HG03095 (cell line): ENCODE measurements around the gene COLGALT1.
"Not testable (repeated sequence)": the region's sequence is repeated elsewhere in the genome, so short reads cannot be mapped to it uniquely, and the experiment has no call there.

Experiments
- ATAC-seq: cut with Tn5 transposase; IDR thresholded peaks from one replicate; pipeline ENCODE4 v1.9.1; 2021; ENCODE audit warnings: moderate library complexity; ENCODE audit not compliant: unreplicated experiment

Gene COLGALT1

DNA sequence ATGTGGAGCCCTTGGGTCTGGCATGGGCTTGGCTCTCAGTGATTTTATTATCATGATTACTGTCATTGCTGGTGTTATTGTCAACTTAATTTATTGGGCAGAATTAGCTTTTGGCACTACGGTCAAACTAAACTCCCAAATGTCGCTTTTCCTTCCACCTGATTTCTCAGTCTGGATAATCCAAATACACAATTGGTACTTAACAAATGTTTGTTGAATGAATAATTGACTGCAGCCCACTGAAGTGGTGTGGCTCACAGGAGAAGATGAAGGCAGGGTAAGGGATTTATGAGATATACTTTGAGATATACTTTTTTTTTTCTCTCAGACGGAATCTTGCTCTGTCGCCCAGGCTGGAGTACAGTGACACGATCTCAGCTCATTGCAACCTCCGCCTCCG, 1.5 kb downstream of the COLGALT1 start:
- no peak for ATAC-seq

DNA sequence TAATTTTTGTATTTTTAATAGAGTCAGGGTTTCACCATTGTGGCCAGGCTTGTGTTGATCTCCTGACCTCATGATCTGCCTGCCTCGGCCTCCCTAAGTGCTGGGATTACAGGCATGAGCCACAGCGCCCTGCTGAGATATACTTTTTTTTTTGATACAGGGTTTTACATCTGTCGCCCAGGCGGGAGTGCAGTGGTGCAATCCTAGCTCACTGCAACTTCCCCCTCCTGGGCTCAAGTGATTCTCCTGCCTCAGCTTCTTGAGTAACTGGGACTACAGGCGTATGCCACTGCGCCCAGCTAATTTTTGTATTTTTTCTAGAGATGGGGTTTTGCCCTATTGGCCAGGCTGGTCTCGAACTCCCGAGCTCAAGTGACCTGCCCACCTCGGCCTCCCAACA, 2.0 kb downstream of the COLGALT1 start:
- no peak for ATAC-seq

DNA sequence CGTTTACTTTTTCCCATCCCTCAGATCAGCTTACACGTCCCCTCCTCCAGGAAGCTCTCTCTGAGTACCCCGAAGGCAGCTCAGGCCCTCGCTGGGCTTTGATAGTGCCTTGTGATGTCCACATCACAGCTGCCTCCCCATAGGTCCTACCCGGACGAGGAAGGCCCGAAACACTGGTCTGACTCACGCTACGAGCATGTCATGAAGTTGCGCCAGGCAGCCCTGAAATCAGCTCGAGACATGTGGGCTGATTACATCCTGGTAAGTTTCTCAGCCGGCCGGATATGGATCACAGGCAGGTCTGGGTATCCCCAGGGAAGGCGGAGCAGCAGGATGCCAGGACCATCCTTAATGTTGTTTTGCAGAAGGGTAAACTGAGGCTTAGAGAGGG, 4.8 kb downstream of the COLGALT1 start:
- no peak for ATAC-seq

DNA sequence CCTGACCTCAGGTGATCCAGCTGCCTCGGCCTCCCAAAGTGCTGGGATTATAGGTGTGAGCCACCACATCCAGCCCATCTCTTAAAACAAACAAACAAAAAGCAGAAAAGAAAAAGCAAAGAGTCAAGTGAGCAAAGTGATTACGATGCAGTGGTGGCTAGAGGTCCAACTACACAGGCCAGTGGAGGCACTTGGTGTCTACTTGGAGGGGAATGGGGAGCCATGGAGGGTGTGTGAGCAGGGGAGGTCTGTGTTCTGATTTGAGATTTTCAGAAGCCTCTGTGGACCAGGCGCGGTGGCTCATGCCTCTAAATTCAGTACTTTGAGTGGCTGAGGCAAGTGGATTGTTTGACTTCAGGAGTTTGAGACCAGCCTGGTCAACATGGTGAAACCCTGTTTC, 6.6 kb downstream of the COLGALT1 start:
- ATAC-seq, result no peak

DNA sequence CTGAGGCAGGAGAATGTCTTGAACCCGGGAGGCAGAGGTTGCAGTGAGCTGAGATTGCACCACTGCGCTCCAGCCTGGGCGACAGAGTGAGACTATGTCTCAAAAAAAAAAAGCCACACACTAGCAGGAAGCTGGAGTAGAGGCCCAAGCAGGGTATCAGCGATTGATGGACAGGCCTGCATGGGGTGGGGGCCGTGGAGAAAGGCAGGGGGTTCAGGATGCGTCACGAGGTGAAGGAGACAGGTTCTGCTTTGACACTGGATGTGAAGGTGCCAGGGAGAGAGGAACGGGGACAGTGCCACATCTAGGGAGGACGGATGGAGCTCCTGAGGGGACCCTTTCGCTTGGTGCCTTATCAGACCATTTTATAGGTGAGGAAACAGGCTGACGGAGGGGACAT, 7.1 kb downstream of the COLGALT1 start:
- no peak for ATAC-seq

DNA sequence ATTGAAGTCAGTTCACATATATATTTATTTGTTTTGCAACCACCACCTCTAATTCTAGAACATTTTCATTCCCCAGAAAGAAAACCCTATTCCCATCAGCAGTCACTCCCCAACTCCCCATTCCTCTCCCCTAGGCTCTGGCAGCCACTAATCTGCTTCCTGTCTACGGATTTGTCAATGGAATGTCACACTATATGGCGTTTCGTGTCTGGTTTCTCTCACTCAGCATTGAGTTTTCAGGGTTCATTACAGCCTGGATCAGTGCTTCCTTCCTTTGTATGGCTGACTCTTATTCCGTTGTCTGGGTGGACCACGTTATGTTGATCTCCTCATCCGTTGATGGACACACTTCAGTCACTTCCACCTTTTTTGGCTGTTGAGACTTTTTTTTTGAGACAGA, 9.3 kb downstream of the COLGALT1 start:
- no peak for ATAC-seq

DNA sequence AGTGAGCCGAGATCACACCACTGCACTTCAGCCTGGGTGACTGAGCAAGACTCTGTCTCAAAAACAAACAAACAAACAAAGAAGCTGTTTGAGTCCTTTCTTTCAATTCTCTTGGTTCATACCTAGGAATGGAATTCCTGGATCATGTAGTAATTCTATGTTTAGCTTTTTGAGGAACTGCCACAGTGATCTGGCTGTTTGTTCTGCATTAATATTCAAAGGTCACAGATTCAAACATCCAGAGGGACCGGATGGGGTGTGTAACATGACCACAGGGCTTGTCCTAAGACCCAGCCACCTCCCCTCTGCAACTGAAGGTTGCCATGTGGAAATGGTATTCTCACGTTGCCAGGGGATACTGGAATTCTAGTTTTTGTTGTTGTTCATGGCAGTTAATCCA, 10.2 kb downstream of the COLGALT1 start:
- no peak for ATAC-seq

DNA sequence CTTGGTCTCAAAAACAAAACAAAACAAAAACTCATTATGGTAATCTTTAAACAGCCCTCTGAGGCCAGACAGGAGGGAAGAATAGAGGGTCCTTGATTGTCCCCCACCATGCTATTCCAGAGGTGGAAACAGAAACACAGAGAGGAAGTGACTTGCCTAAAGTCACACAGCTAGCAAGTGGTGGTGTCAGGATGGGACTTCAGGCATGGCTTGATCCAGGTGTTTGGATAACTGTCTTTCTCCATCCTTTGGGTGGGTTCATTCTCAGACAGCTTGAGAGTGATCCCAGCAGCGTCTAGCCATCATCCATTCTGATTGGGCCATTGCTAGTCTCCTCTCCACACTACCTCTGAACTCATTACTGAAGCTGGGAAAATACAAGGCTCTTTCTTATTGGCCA, 12.5 kb downstream of the COLGALT1 start:
- ATAC-seq, result no peak

DNA sequence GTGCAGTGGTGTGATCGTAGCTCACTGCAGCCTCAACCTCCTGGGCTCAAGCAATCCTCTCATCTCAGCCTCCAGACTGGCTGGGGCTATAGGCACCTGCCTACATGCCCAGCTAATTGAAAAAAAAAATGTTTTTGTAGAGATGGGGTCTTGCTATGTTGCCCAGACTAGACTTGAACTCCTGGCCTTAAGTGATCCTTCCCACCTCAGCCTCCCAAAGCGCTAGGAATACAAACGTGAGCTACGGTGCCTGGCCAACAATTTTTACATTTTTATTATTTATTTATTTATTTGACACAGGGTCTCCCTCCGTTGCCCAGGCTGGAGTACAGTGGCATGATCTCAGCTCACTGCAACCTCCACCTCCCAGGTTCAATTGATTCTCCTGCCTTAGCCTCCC, 14.8 kb downstream of the COLGALT1 start:
- ATAC-seq, result not testable (repeated sequence)

DNA sequence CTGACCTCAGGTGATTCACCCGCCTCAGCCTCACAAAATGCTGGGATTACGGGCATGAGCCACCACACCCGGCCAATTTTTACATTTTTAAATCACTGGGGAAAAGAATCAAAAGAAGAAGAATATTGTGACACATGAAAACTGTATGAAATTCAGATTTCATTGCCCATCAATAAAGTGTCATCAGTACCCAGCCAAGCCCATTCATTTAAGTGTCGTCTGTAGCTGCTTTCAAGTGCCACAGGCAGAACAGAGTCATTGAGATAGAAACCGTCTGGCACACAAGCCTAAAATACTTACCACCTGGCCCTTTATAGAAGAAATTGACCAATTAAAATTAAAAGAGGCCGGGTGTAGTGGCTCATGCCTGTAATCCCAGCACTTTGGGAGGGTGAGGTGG, 15.3 kb downstream of the COLGALT1 start:
- no peak for ATAC-seq

DNA sequence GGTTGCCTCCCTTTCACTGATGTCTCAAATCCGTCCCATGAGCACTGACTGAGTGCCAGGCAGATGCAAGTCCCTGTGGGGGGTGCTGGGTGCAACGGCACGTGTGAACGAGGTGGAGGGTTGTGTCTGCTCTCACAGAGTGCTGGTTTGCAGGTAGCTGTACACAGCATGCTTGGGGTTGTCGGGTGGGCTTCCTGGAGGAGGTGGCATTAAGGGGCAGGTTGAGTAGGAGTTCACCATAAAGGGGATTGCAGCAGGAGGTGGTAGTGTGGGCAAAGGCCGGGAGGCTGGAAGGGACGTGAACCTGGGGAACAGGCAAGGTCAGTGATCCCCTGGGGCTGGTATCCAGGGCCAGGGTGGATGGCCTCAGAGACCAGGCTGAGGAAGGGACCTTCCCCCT, 17.2 kb downstream of the COLGALT1 start:
- no peak for ATAC-seq

DNA sequence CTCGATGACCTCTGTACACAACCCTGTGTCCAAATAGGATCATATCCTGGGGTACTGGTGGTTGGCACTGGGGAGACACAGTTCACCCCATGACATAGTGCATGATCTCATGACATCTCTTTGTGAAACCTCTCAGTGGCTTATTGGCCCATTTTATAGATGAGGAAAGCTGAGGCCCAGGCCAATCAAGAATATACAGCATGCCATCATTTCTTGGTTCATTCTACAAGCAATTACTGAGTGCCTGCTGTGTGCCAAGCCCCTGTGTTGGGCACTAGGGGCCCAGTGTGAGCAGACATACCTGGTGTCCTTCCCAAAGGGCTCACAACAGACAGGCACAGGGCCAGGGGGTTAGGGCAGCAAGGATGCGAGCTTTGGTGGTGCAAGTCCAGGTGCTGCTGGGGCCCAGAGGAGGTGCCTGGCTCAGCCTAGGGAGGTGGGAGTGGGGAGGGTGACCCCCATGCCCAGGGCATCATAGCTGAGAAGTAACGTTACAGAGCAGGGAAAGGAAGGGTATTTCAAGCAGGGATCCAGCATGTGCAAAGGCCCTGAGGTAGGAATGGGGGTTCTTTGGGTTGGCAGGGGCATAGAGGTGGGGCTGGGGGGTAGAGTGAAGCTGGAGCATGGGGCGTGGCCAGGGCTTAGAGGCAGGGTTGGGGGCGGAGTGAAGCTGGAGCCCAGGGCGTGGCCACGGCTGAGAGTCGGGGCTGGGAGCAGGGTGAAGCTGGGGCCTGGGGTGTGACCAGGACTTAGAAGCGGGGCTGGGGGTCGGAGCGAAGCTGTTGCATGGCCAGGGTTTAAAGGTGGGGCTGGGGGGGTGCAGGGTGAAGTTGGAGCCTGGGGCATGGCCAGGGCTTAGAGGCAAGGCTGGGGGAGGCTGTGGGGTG, 20.7 kb downstream of the COLGALT1 start:
- no peak for ATAC-seq

DNA sequence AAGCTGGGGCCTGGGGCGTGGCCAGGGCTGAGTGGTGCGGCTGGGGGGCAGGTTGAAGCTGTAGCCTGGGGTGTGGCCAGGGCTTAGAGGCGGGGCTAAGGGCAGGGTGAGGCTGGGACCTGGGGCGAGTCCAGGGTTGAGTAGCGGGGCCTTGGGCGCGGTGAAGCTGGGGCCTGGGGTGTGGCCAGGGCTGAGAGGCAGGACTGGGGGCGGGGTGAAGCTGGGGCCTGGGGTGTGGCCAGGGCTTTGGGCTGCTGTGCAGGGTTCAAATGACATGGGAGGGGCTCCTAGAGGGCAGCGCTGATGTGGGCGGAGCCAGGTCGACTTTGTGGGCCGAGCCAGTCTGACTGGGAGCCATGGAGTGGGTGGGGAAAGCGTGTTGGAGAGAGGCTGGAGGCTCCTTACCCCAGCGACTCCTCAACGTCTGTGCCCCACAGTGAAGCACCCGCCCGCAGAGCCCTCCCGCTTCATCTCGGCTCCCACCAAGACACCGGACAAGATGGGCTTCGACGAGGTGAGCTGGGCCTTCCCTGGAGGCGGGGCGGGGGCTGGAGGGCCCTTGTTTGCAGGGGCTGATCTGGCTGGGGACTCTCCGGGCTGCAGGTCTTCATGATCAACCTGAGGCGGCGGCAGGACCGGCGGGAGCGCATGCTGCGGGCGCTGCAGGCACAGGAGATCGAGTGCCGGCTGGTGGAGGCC, 21.5 kb downstream of the COLGALT1 start:
- ATAC-seq, result no peak

DNA sequence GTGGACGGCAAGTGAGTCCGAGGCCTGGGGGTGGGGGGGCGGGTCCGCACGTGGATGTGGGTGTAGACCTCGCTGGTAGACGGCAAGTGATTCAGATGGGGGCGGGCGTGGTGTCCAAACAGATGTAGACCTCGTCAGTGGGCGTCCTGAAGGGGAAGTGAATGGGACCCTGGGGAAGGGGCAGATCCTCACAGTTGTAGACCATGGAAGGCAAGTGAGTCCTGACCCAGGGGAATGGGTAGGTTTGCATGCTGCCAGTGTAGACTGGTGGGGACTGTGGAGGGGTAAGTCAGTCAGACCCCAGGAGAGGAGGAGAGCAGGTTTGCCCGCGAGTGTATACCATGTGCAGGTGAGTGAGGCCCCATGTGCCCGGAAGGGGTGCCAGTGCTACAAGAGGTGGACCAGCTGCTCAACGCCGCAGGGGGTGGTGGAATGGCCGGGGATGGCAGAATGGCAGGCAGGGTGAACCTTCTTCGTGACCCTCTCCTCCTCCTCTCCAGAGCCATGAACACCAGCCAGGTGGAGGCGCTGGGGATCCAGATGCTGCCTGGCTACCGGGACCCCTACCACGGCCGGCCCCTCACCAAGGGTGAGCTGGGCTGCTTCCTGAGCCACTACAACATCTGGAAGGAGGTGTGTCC, 22.1 kb downstream of the COLGALT1 start:
- no peak for ATAC-seq

DNA sequence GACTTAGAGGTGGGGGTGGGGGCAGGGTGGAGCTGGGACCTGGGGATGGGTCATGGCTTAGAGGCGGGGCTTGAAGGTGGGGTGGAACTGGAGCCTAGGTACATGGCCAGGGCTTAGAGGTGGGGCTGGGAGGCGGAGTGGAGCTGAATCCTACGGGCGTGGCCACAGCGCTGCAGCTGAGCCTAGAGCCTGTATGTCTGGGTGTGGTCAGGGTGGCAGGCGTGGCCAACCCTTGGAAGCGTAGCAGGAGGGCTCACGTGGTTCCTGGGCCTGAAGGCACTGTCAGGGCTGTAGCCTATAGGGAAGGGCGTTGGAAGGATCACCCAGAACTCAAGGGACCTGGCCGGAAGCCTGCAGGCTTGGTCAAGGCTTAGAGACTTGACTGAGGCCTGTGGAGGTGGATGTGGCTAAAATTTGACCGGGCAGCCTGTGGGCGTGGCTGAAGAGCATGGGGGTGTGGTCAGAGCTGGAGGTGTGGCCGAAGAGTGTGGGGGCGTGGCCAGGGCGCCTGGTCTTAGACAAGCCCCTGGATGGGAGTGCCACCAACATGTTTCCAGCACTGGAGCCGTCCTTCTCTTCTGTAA, 24.3 kb downstream of the COLGALT1 start:
- no peak for ATAC-seq

DNA sequence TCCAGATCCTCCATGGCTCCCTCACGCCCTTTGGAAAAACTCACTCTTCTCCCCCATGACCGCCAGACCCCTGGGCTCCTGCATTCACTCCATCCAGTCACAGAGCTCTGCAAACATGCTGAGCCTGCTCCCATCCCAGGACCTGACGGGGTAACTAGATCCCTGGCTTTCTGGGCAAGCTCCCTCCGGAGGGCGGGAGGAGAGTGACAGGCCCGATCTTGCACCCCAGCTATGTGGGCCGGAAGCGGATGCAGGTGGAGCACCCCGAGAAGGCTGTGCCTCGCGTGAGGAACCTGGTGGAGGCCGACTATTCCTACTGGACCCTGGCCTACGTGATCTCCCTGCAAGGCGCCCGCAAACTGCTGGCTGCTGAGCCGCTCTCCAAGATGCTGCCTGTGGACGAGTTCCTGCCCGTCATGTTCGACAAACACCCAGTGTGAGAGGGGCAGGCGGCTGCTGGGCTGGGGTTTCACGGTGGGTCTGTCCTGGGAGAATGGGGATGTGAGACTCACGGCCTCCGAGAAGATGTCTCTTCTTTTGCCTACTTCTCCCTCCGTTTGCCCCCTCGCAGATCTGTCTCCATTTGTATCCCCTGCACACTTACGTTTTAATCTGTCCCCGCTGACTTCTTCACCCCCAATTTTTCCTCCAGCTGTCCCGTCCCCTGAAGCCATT, 25.2 kb downstream of the COLGALT1 start:
- no peak for ATAC-seq

DNA sequence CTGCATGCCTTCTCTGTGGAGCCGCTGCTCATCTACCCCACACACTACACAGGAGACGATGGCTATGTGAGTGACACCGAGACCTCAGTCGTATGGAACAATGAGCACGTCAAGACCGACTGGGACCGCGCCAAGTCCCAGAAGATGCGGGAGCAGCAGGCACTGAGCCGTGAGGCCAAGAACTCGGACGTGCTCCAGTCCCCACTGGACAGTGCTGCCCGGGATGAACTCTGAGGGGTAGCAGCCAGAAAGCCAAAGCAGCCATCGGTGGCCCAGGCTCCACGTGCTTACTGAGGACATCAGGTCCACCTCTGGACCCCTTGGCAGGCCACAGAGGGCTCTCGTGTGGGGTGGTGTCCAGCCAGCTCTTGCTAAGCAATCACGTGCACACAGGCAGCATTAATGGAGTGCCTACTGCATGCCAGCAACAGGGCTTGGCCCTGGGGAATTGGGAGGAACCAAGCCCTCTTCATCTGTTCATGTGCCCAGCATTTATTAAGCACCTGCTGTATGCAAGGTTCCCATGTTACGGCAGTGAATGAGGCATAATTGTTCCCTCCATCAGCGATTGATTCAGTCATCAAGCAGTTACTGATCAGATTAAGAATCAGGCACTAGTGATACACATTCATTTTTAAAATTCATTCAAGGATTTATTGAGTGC, 25.9 kb downstream of the COLGALT1 start:
- ATAC-seq, result no peak

DNA sequence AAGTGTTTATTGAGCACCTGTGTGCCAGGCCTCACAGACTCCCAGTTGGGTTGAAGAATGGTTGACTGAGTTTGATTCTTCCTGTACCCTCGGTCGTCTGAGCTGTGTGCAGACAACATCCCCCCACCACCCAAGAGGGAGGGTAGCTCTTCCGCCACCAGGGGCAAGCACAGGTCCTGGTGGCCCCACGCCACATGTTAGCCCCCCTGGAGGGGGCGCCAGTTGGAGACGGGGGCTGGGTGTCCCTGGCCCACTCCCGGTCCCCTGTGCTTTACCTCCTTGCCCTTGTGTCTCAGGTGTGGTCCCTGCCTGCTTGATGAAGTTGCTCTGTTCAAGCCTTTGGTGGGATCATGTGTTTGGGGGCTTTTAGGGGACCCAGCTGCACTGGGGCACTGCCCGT, 27.2 kb downstream of the COLGALT1 start:
- ATAC-seq, result no peak

DNA sequence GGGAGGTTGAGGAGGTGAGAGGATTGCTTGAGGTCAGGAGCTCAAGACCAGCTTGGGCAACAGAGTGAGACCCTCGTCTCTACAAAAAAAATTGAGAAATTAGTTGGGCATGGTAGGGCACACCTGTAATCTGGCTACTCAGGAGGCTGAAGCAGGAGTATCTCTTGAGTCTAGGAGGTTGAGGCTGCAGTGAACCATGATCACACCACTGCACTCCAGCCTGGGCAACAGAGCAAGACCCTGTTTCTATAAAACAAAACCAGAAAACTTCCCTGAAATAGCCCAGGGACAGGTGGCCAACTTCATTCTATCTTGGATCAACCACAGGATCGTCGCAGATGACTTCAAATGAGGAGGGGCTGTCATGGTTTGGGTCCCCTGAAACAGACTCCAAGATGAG, 28.7 kb downstream of the COLGALT1 start:
- ATAC-seq, result no peak

DNA sequence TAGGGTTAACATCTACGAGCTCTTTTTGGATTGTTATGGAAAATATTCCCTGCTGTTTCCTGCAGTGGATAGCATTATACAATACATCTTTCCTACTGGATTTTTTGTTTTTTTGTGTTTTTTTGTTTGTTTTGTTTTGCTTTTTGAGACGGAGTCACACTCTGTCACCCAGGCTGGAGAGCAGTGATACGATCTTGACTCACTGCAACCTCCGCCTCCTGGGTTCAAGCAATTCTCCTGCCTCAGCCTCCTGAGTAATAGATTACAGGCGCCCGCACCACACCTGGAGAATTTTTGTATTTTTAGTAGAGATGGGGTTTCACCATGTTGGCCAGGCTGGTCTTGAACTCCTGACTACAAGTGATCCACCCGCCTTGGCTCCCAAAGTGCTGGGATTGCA, 29.9 kb downstream of the COLGALT1 start:
- ATAC-seq, result not testable (repeated sequence)

DNA sequence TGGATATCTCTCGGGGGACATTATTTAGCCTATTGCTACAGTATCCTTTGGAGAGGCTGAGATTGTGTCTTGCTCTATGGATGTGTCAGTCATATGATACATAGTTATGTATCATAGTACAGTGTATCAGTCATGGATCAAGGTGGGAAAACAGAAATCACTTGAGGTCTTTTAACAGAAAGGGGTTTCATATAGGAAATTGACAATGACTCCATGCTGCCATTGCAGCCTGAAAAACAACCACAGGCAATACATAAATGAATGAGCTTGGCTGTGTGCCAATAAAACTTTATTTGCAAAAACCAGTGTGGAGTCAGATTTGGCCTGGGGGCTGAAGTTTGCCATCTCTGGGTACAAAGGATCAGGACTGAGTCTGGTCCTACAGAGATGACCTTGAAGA, 35.4 kb downstream of the COLGALT1 start:
- ATAC-seq, result no peak
